ENCODE data around the gene CSGALNACT2. TPM values are rescaled to one million over a fixed set of nuclear protein-coding genes. Genes with fewer than 3 reads are reported as not detected.

The CSGALNACT2 gene
- total RNA-seq, 1 donor from 2014 or later = 38.7 TPM

DNA sequence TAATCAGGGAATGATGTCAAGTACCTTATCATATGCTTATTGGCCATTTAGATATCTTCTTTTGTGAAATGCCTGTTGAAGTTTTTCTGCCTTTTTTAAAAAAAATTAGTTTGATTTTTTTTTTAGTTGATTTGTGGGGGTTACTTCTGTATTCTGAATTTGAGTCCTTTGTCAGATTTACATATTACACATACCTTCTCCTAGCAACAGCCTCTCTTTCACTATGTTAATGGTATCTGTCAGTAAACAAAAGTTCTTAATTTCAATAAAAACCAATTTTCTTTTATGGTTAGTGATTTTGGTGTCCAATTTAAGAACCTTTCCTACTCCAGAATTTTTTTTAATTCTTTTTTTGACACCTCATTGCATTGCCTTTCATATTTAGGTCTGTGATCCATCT, 52.0 kb downstream of the CSGALNACT2 start:
- no peak overlapping the region for H3K4me3 Mint-ChIP-seq (ENCODE audit: unreplicated experiment)
- H3K27me3 Mint-ChIP-seq (ENCODE audit: low read depth) = no peaks in the 10 kb centered on the region
- no peaks in the 10 kb centered on the region for H3K9me3 Mint-ChIP-seq (ENCODE audit: low read depth)
- no peak overlapping the region for H3K27ac Mint-ChIP-seq (ENCODE audit: unreplicated experiment)
- H3K36me3 Mint-ChIP-seq (ENCODE audit: low read depth) = peaks cover 7% of the 10 kb centered on the region
- TF ChIP-seq, protein P1, sequence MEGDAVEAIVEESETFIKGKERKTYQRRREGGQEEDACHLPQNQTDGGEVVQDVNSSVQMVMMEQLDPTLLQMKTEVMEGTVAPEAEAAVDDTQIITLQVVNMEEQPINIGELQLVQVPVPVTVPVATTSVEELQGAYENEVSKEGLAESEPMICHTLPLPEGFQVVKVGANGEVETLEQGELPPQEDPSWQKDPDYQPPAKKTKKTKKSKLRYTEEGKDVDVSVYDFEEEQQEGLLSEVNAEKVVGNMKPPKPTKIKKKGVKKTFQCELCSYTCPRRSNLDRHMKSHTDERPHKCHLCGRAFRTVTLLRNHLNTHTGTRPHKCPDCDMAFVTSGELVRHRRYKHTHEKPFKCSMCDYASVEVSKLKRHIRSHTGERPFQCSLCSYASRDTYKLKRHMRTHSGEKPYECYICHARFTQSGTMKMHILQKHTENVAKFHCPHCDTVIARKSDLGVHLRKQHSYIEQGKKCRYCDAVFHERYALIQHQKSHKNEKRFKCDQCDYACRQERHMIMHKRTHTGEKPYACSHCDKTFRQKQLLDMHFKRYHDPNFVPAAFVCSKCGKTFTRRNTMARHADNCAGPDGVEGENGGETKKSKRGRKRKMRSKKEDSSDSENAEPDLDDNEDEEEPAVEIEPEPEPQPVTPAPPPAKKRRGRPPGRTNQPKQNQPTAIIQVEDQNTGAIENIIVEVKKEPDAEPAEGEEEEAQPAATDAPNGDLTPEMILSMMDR (IDR thresholded peaks at IDR 0.05) = no peak
- DNase-seq (ENCODE audit: low spot score) = no peak
- peaks cover 18% of the 10 kb centered on the region for H3K4me1 Mint-ChIP-seq (ENCODE audit: low read depth)

- Mint-ChIP-seq H3K27me3 (ENCODE audit: low read depth) (no peaks in the 10 kb centered on the region), H3K4me3 (ENCODE audit: unreplicated experiment) (no peak overlapping the region), H3K27ac (ENCODE audit: unreplicated experiment) (no peak overlapping the region), H3K9me3 (ENCODE audit: low read depth) (no peaks in the 10 kb centered on the region), H3K36me3 (ENCODE audit: low read depth) (peaks cover 7% of the 10 kb centered on the region), H3K4me1 (ENCODE audit: low read depth) (peaks cover 18% of the 10 kb centered on the region)
- no peak for DNase-seq (ENCODE audit: low spot score)
- TF ChIP-seq, protein P1 (IDR thresholded peaks at IDR 0.05) = no peak
These were observed 52.5 kb downstream of the CSGALNACT2 start for GRCh38 chr10:43190775-43191174.

DNA sequence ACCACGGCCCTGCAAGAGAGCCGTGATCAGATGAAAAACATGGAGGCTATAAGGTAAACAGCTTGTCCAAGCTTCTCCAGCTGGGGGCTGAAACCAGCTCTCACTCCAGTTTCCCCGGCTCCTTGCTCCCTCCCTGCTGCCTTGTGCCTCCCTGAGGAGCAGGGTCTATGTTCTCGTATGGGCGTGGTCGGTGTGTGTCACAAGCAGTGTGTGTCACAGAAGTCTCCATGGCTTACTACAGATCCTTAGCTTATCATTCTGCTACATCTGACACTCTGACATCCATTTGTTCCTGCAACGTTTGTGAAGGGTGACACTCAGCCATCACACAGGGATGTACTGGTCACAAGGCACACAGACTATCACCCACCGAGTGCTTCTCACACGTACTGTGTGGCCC, 54.6 kb downstream of the CSGALNACT2 start:
- Mint-ChIP-seq H3K9me3 (ENCODE audit: low read depth) (no peaks in the 10 kb centered on the region), H3K4me1 (ENCODE audit: low read depth) (peaks cover 14% of the 10 kb centered on the region), H3K36me3 (ENCODE audit: low read depth) (peaks cover 5% of the 10 kb centered on the region), H3K27me3 (ENCODE audit: low read depth) (no peaks in the 10 kb centered on the region), H3K27ac (ENCODE audit: unreplicated experiment) (no peak overlapping the region), H3K4me3 (ENCODE audit: unreplicated experiment) (no peak overlapping the region)
- DNase-seq (ENCODE audit: low spot score) = no peak
- TF ChIP-seq, protein P1 (IDR thresholded peaks at IDR 0.05) = no peak

DNA sequence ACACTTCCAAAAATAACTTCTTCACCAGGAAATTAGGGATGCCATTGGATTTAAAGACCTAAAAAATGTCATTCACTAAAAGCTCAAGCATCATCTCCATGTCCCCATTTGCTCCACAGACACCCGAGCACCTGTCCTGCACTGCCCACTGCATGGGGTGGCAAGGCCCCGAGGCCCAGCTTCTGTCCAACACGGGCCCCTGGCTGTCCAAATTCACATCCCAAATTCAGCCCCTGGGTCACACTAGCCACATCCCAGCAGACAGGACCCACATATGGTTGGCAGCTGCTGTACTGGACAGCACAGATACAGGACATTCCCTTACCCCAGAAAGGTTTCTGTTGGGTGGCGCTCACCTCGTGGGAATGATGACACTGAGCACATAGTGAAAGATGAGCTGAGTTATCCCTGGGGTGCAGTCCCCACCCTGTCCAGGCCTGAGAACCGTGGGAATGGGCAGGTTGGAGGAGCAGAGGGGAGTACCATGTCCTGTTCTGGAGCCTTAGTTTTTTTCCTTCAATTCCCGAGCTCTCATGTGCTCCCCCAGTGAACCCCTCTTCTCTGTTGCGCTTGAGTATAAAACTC, 55.3 kb downstream of the CSGALNACT2 start:
- no peaks in the 10 kb centered on the region for H3K27me3 Mint-ChIP-seq (ENCODE audit: low read depth)
- no peak overlapping the region for H3K4me3 Mint-ChIP-seq (ENCODE audit: unreplicated experiment)
- H3K36me3 Mint-ChIP-seq (ENCODE audit: low read depth) = peaks cover 5% of the 10 kb centered on the region
- no peaks in the 10 kb centered on the region for H3K9me3 Mint-ChIP-seq (ENCODE audit: low read depth)
- TF ChIP-seq, protein P1 (IDR thresholded peaks at IDR 0.05) = no peak
- peak; percentile 65 for DNase-seq (ENCODE audit: low spot score)
- H3K27ac Mint-ChIP-seq (ENCODE audit: unreplicated experiment) = no peak overlapping the region
- peaks cover 14% of the 10 kb centered on the region for H3K4me1 Mint-ChIP-seq (ENCODE audit: low read depth)

DNA sequence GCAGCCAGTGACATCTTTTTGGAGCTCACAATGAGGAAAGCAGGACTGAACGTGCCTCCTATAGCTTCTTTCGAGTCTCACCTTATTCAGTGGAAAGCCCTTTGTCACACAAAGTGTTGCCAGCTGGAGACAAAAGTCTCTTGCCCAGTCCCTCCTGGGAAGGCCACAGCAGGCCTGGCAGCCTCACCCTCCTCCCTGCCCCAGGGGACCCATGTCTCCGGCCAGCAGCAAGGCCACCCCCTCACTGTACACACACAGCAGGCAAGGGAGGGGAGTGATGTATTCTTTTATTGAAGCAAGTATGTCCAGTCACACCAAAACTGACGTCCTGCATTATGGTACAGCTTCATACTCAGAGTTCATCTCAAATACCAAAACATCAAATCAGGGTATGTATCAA, 56.0 kb downstream of the CSGALNACT2 start:
- Mint-ChIP-seq H3K4me1 (ENCODE audit: low read depth) (peaks cover 14% of the 10 kb centered on the region), H3K27me3 (ENCODE audit: low read depth) (no peaks in the 10 kb centered on the region), H3K4me3 (ENCODE audit: unreplicated experiment) (no peak overlapping the region), H3K36me3 (ENCODE audit: low read depth) (peaks cover 5% of the 10 kb centered on the region), H3K27ac (ENCODE audit: unreplicated experiment) (no peak overlapping the region), H3K9me3 (ENCODE audit: low read depth) (no peaks in the 10 kb centered on the region)
- no peak for DNase-seq (ENCODE audit: low spot score)
- TF ChIP-seq, protein P1 (IDR thresholded peaks at IDR 0.05) = no peak
